Glutamatergic neuron (in vitro differentiated cells): ENCODE measurements around the gene LY6G5B. TPM values are rescaled to one million over a fixed set of nuclear protein-coding genes. Genes with fewer than 3 reads are reported as not detected.

Experiments
- DNase-seq: peaks from one replicate; pipeline ENCODE4 v3.0.0; 2022
- H3K27ac Mint-ChIP-seq: one replicate; pipeline ENCODE4 v1.8.0; 2020; ENCODE audit warnings: mild to moderate bottlenecking, mixed read lengths, inconsistent platforms; ENCODE audit not compliant: unreplicated experiment
- H3K27me3 Mint-ChIP-seq: one replicate; pipeline ENCODE4 v1.8.0; 2020; ENCODE audit warnings: mild to moderate bottlenecking, moderate library complexity, mixed read lengths, inconsistent platforms; ENCODE audit not compliant: unreplicated experiment
- H3K36me3 Mint-ChIP-seq: one replicate; pipeline ENCODE4 v1.8.0; 2020; ENCODE audit warnings: mild to moderate bottlenecking, mixed read lengths, inconsistent platforms; ENCODE audit not compliant: unreplicated experiment
- H3K4me1 Mint-ChIP-seq: one replicate; pipeline ENCODE4 v1.8.0; 2020; ENCODE audit warnings: mild to moderate bottlenecking, low read depth, mixed read lengths, inconsistent platforms; ENCODE audit not compliant: unreplicated experiment
- H3K4me3 Mint-ChIP-seq: one replicate; pipeline ENCODE4 v1.8.0; 2020; ENCODE audit warnings: mild to moderate bottlenecking, mixed read lengths, inconsistent platforms; ENCODE audit not compliant: unreplicated experiment
- H3K9me3 Mint-ChIP-seq: one replicate; pipeline ENCODE4 v1.8.0; 2020; ENCODE audit warnings: mild to moderate bottlenecking, moderate library complexity, mixed read lengths, inconsistent platforms; ENCODE audit not compliant: unreplicated experiment
- long read RNA-seq: library from polyadenylated mRNA; unstranded; transcript quantifications from one replicate; pipeline ENCODE4 v2.0.0, GENCODE V29; 2020; ENCODE audit not compliant: unreplicated experiment
- total RNA-seq: library from RNA; stranded (reverse); fragmentation: NEBNext Ultra II Directional; extraction: Animal tissue kit (Norgen Biotek cat#: 25700); gene quantifications from one replicate; pipeline ENCODE4 v1.2.1, GENCODE V29; 2021; ENCODE audit not compliant: unreplicated experiment
- TF ChIP-seq, protein P1 (sequence below): fragments of 200-600 bp; sonication (generic); IDR thresholded peaks from one replicate; pipeline ENCODE4 v1.5.0; 2021; ENCODE audit not compliant: partially characterized antibody, unreplicated experiment

The LY6G5B gene, protein sequence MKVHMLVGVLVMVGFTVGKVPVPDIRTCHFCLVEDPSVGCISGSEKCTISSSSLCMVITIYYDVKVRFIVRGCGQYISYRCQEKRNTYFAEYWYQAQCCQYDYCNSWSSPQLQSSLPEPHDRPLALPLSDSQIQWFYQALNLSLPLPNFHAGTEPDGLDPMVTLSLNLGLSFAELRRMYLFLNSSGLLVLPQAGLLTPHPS
- total RNA-seq: 43.1 TPM
- long read RNA-seq: 0 reads

DNA sequence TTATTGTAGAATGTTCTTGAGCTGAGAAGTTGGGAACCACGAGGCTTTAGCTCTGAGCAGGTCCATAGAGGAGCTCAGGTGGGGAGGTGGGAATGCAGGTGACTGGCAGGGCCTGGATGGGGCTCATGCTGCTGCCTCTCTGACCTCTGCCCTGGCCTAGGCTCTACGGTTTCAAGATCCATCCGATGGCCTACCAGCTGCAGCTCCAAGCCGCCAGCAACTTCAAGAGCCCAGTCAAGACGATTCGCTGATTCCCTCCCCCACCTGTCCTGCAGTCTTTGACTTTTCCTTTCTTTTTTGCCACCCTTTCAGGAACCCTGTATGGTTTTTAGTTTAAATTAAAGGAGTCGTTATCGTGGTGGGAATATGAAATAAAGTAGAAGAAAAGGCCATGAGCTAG lies at the start of gene LY6G5B:
Gene LY6G5B, plus strand, starts transcription at position 301 of the 400 bp plus-strand sequence. CDS start 975 bp downstream, outside the sequence.
- Mint-ChIP-seq H3K4me3 (peak within 1 kb of the TSS; percentile 38), H3K9me3 (peaks cover 6% of the 10 kb centered on the region), H3K27me3 (peaks cover 6% of the 10 kb centered on the region), H3K27ac (no peak within 1 kb of the TSS), H3K36me3 (no peaks in the 10 kb centered on the region), H3K4me1 (peaks cover 2% of the 10 kb centered on the region)
- TF ChIP-seq, protein P1, sequence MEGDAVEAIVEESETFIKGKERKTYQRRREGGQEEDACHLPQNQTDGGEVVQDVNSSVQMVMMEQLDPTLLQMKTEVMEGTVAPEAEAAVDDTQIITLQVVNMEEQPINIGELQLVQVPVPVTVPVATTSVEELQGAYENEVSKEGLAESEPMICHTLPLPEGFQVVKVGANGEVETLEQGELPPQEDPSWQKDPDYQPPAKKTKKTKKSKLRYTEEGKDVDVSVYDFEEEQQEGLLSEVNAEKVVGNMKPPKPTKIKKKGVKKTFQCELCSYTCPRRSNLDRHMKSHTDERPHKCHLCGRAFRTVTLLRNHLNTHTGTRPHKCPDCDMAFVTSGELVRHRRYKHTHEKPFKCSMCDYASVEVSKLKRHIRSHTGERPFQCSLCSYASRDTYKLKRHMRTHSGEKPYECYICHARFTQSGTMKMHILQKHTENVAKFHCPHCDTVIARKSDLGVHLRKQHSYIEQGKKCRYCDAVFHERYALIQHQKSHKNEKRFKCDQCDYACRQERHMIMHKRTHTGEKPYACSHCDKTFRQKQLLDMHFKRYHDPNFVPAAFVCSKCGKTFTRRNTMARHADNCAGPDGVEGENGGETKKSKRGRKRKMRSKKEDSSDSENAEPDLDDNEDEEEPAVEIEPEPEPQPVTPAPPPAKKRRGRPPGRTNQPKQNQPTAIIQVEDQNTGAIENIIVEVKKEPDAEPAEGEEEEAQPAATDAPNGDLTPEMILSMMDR: no peak
- DNase-seq: no peak

DNA sequence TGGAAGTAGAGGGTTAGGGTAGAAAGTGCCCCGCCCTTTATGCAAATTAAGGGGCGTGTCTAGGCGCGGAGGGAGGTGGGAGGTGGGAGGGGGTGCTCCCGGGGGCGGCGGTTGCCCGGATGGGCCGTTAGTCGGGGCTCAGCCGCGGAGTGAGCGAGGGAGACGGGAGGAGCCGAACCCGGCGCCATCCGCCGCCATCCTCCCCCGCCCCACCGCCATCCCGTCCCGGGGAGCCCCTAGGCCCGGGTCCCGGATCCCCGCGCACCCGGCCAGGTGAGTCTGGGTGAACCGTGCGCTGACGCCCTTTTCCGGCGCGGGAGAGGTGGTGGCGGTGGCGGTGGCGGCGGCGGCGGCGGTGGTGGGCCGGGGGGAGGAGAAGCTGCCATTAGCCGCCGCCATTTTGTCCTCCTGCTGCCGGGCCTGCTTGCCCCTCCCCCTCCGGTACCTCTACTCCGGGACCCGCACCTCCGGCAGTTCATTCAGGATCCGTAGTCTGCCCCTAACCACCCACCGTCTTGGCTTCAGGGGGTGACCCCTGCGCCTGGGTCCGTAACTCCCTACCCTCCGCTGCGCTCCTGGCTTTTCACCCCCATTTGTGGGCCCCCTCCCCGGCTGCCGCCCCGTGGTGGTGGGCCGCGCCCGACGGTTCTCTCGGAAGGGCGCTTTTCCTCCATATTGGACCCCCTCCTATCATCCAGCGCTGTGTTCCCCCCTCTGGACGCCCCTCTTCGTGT lies 49.0 kb upstream of the LY6G5B start, which contains the start of gene PRRC2A:
Gene PRRC2A, plus strand, starts transcription at position 130 of the 734 bp plus-strand sequence. CDS start 2,075 bp downstream, outside the sequence.
- peak; percentile 96 for DNase-seq
- TF ChIP-seq, protein P1: no peak
- Mint-ChIP-seq H3K27me3 (peaks cover 6% of the 10 kb centered on the region), H3K4me1 (peaks cover 20% of the 10 kb centered on the region), H3K36me3 (peaks cover 4% of the 10 kb centered on the region), H3K9me3 (peaks cover 4% of the 10 kb centered on the region), H3K4me3 (peak within 1 kb of the TSS; percentile 95), H3K27ac (peak within 1 kb of the TSS; percentile 99)

DNA sequence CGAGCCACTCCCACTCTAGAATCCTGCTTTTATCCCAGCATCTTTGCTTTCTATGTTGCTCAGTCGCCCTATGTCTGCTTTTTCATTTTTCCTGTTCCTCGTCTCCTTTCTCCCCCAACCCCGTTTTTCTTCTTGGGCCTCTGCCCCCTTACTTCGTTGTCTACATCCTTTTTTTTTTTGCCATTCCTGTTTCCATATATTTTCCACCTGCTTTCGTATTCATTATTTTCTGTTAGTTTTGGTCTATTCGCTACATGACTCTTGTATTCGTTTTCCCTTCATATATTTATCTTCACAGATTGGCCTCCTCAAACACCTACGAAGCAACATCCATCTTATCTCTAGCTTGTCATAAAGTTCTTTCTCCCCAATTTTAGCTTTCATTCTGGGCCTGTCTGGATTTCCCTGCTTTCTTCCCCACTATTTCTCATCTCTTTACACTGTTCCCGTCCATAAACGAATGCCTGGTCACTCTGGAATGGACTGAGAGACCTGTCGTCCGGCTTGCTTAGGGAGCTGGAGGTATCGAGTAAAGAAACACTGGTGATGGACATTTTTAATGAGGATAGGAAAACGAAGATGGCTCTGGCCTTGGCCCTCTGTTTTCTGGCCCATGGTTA lies 48.3 kb upstream of the LY6G5B start:
- TF ChIP-seq, protein P1: no peak
- Mint-ChIP-seq H3K9me3 (peaks cover 4% of the 10 kb centered on the region), H3K27ac (peak overlapping the region; percentile 89), H3K36me3 (peaks cover 4% of the 10 kb centered on the region), H3K27me3 (peaks cover 6% of the 10 kb centered on the region), H3K4me1 (peaks cover 20% of the 10 kb centered on the region), H3K4me3 (peak overlapping the region; percentile 89)
- DNase-seq: no peak

DNA sequence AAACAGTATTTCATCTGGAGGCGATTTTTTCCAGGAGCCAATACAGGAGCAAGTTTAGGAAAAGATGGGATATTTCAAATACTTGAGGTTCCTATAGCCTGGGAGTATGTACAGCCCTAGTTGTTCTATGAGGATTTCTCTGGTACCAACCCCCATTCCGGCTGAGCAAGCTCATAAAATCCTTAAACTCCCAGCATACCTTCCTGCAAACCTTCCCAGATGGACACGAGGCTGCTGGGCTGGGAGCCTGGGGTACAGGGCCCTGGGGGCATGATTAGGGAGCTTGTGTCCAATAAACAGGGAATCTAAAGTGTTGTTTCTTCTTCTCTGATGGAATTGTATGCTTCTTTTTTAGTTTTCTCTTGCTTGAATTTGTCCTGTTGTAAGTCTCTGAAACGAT lies 47.8 kb upstream of the LY6G5B start:
- Mint-ChIP-seq H3K27me3 (peaks cover 8% of the 10 kb centered on the region), H3K9me3 (peaks cover 4% of the 10 kb centered on the region), H3K27ac (peak overlapping the region; percentile 89), H3K4me3 (peak overlapping the region; percentile 89), H3K36me3 (peaks cover 4% of the 10 kb centered on the region), H3K4me1 (peaks cover 17% of the 10 kb centered on the region)
- DNase-seq: no peak
- TF ChIP-seq, protein P1: no peak
